Spinal cord (tissue), 10 donors: ENCODE data around the gene ZSCAN16. TPM values are rescaled to one million over a fixed set of nuclear protein-coding genes. Genes with fewer than 3 reads are reported as not detected.
"Not testable (repeated sequence)": the region's sequence is repeated elsewhere in the genome, so short reads cannot be mapped to it uniquely, and the experiment has no call there.

Source experiments
- DNase-seq, 6 donors: peaks; one replicate each; pipeline versions ENCODE4 v3.0.0 to v3.0.0-alpha.2; 2013 to 2015; ENCODE audit warnings: low spot score in 6 of 6, low read depth in 4 of 6
- H3K27ac ChIP-seq: one replicate; pipeline ENCODE4 v1.5.1; 2013; ENCODE audit warnings: low read depth, low read length, control low read depth
- H3K27me3 ChIP-seq: one replicate; pipeline ENCODE4 v1.6.1; 2013; ENCODE audit warnings: low read length; ENCODE audit not compliant: control insufficient read depth, insufficient read depth
- H3K36me3 ChIP-seq: one replicate; pipeline ENCODE4 v1.6.1; 2013; ENCODE audit warnings: low read length; ENCODE audit not compliant: control insufficient read depth, insufficient read depth
- H3K4me1 ChIP-seq: one replicate; pipeline ENCODE4 v1.6.1; 2013; ENCODE audit warnings: low read length; ENCODE audit not compliant: control insufficient read depth, insufficient read depth
- H3K4me3 ChIP-seq: one replicate; pipeline ENCODE4 v1.5.1; 2013; ENCODE audit warnings: low read depth, low read length, control low read depth
- H3K9me3 ChIP-seq: one replicate; pipeline ENCODE4 v1.6.1; 2013; ENCODE audit warnings: low read length; ENCODE audit not compliant: control insufficient read depth, insufficient read depth
- WGBS: methylation state at CpG from one replicate; pipeline ENCODE4 v1.1.5; 2013; ENCODE audit warnings: missing lambda C conversion rate; ENCODE audit not compliant: insufficient coverage; 5-methylcytosine and 5-hydroxymethylcytosine counted together
- polyA plus RNA-seq, 2 donors: library from polyadenylated mRNA; unstranded; fragments of 120-200 nt; gene quantifications; one replicate each; pipeline ENCODE4 v1.2.1, GENCODE V29; 2013; ENCODE audit not compliant: insufficient read length in 2 of 2
- total RNA-seq, 2 donors: library from RNA; depleted of rRNA in 1 of 2; stranded (reverse); fragments of 120-200 nt in 1 of 2; fragments of >200 nt in 1 of 2; gene quantifications; one replicate each; pipeline versions ENCODE4 v1.2.3 to v1.2.4, GENCODE V29; 2013 to 2014
- donor health status: healthy.

ZSCAN16 gene
- total and polyA plus RNA-seq, 4 donors, result 4.9 to 9.5 (median 8.1) TPM

DNA sequence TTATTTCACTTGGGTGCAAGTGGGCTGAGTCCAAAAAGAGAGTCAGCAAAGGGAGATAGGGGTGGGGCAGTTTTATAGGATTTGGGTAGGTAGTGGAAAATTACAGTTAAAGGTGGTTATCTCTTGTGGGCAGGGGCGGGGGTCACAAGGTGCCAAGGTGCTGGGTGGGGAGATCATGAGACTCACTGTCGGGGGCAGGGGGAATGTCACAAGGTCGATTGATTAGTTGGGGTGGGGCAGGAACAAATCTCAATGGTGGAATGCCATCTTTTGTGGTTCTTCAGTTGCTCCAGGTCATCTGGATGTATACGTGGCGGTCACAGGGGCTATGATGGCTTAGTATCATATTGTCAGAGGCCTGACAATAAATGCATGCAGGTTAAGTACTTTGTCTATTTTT lies 2.1 kb upstream of the ZSCAN16 start:
- WGBS, result 98% methylated on average over 3 of the region's 5 CpGs
- H3K9me3 ChIP-seq, H3K27me3 ChIP-seq, DNase-seq, H3K27ac ChIP-seq, H3K4me3 ChIP-seq, H3K4me1 ChIP-seq: not testable (repeated sequence)
- peaks cover 24% of the 10 kb centered on the region for H3K36me3 ChIP-seq

DNA sequence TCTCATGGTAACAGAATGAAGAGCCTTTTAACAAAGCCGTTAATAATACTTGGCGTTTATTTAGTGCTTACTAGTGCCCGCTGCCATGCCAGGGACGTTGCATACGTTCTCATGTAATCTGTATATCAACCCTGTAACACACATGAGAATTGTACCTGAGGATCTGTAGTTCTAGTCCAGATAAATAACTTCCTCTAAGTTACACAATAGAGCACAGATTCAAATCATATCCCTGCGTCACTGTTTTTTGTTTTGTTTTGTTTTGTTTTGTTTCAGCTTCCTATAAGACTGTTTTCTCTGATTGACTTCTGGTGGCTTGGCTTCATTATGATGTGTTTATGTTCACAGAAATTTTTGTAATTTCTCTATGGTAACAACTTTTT lies 553 bp downstream of the ZSCAN16 start:
- DNase-seq, result no peak
- Histone ChIP-seq H3K4me1 (peaks cover 4% of the 10 kb centered on the region), H3K36me3 (peaks cover 12% of the 10 kb centered on the region), H3K4me3 (peak overlapping the region; percentile 61), H3K9me3 (no peaks in the 10 kb centered on the region), H3K27me3 (no peaks in the 10 kb centered on the region), H3K27ac (peak overlapping the region; percentile 44)
- no CpG with 5 or more reads among the region's 6 CpGs for WGBS

DNA sequence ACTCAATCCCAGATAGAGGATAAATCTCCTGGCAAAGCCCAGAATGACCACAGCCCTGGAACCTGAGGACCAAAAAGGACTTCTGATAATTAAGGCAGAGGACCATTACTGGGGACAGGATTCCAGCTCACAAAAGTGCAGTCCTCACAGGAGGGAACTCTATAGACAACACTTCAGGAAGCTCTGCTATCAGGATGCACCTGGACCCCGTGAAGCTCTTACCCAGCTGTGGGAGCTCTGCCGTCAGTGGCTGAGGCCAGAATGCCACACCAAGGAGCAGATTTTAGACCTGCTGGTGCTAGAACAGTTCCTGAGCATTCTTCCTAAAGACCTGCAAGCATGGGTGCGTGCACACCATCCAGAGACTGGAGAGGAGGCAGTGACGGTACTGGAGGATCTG lies 992 bp downstream of the ZSCAN16 start:
- DNase-seq, result no peak
- Histone ChIP-seq H3K4me1 (peaks cover 4% of the 10 kb centered on the region), H3K27ac (no peak overlapping the region), H3K27me3 (no peaks in the 10 kb centered on the region), H3K36me3 (peaks cover 7% of the 10 kb centered on the region), H3K9me3 (no peaks in the 10 kb centered on the region), H3K4me3 (no peak overlapping the region)
- 80% methylated on average over 4 of the region's 4 CpGs for WGBS

DNA sequence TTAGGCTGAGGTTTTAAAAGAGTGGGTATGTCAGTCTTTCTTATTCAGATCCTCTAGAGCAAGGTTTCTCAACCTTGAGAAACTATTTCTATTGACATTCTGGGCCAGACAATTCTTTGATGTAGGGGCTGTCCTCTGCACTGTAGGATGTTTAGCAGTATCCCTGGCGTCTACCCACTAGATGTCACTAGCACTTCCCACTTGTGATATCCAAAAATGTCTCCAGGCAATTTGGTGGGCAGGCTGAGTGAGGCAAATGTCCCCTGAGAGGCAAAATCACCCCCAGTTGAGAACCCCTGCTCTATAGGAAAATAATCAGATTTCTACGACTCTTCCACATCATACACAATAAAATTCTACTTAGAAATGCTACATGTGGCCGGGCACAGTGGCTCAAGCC lies 9.6 kb downstream of the ZSCAN16 start:
- no peak overlapping the region for H3K27ac ChIP-seq

DNA sequence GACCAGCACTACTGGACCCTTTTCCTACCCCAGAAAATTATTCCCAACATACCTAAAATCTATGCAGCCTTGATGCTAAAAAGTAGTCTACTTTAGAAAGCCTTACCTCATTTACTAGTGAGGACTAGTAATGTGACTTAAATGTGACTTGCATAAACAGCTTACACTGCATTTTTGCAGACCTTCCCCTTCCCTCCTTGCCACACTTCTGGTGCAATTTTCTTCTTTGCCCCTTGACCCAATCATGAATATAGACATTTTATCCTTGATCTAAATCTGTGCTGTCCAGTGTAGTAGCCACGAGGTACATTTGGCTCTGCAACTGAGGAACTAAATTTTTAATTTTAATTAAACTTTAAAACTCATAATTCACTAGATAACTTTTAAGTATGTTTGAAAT lies 10.3 kb downstream of the ZSCAN16 start:
- peaks cover 4% of the 10 kb centered on the region for H3K4me1 ChIP-seq
- no peak overlapping the region for H3K4me3 ChIP-seq
- H3K27me3 ChIP-seq, result no peaks in the 10 kb centered on the region
- no peaks in the 10 kb centered on the region for H3K9me3 ChIP-seq
- H3K27ac ChIP-seq, result no peak overlapping the region
- H3K36me3 ChIP-seq, result no peaks in the 10 kb centered on the region
- DNase-seq, result no peak
- no CpG with 5 or more reads among the region's 1 CpG for WGBS

More for the DNA sequence above, 9.6 kb downstream of the ZSCAN16 start:
- Histone ChIP-seq H3K4me3 (no peak overlapping the region), H3K27me3 (no peaks in the 10 kb centered on the region), H3K9me3 (no peaks in the 10 kb centered on the region), H3K4me1 (peaks cover 4% of the 10 kb centered on the region), H3K36me3 (no peaks in the 10 kb centered on the region)
- peak in 2 of 6 donors; percentile 54 to 71 for DNase-seq
- 58% methylated on average over 2 of the region's 3 CpGs for WGBS

DNA sequence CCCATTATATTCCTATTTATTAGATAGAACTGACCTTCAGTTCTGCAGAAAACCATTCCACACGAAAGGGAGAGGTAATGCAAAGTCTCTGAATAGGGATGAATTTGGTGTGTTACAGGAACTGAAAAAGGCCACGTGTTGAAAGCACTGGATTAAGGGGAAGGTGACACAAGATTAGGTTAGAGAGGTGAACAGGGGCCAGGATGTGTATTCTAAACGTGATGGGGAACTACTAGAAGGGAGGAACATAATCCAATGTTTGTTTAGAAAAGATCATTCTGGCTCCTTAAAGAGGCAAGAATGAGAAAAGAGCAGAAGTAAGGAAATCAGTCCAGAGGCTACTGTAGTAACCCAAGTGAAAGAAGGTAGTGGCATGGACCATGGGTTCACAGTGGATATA lies 11.0 kb downstream of the ZSCAN16 start:
- H3K27me3 ChIP-seq, result no peaks in the 10 kb centered on the region
- H3K4me1 ChIP-seq, result peaks cover 4% of the 10 kb centered on the region
- 24% methylated on average over 2 of the region's 3 CpGs for WGBS
- H3K27ac ChIP-seq, result no peak overlapping the region
- no peaks in the 10 kb centered on the region for H3K36me3 ChIP-seq
- H3K9me3 ChIP-seq, result no peaks in the 10 kb centered on the region
- no peak for DNase-seq
- no peak overlapping the region for H3K4me3 ChIP-seq

DNA sequence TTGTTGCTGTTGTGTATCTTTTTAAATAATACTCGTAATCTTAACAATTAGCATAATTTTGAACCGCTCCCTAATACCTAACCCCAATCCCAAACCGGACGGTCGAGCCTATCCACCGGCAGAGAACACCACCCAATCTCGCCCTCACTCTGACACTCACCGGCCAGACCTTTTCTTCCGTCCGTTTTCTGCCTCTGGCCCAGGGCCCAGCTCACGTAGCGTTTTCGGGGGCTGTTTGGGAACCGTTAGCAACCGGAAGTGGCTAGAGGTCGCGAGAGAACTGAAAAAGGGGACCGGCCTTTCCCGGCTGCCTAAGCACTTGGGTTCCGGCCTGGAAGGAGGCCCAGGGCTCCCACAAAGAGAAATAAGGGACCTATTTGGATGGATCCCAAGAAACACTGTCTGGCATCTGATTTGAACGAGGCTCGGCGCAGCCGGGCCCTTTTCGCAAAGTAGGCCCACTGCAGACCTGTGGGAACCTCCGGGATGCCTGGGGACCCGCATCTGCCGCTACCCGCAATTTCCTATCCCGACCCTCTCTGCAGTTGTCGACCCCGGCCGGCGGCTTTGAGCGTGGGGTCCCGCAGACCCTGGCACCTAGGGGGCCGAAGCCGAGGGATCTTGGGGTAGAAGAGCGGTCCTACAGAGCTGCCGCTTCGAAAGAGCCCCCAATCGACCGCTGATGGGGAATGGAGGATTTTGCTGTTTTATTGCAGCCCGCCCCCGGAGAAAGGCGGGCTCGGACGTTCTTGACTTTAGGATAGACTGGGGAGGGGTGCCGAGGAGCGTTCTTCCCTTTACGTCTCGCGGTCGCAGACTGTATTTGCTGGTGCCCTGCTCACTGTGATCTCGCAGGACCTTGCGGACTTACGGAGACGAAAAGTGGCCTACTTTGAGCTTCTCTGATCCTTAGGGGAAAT lies 12.4 kb downstream of the ZSCAN16 start:
- Histone ChIP-seq H3K4me3 (peak overlapping the region; percentile 88), H3K36me3 (no peaks in the 10 kb centered on the region), H3K27me3 (no peaks in the 10 kb centered on the region), H3K4me1 (peaks cover 4% of the 10 kb centered on the region), H3K9me3 (no peaks in the 10 kb centered on the region), H3K27ac (peak overlapping the region; percentile 97)
- WGBS, result under 1% methylated on average over 53 of the region's 58 CpGs
- DNase-seq, result peak; percentile 89 to 98 (median 91)

DNA sequence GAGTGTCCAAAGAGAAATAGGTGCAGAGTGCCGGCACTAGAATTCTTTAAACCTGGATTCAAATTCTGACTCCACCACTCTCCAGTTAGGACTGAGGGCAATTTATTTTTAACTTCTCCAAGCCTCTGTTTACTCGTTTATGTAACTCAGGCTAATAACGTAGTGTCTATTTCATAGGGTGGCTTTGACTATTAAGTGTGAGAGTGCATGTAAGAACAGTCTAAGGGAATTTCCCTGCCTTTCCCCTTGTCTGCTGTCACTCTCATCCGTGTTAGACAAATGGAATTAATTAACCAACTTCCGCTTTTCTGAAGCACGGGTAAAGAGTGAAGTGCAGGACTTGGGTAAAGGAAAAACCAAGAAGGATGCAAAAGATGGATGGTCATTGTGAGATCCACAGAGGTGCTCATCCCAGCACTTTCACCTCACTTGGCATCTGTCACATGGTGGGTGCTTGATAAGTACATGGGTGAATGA lies 13.1 kb downstream of the ZSCAN16 start:
- peak in 1 of 6 donors; percentile 57 for DNase-seq
- WGBS, result no CpG with 5 or more reads among the region's 6 CpGs
- H3K4me1 ChIP-seq, result peaks cover 4% of the 10 kb centered on the region
- peak overlapping the region; percentile 97 for H3K27ac ChIP-seq
- no peaks in the 10 kb centered on the region for H3K27me3 ChIP-seq
- H3K36me3 ChIP-seq, result no peaks in the 10 kb centered on the region
- H3K9me3 ChIP-seq, result no peaks in the 10 kb centered on the region
- H3K4me3 ChIP-seq, result peak overlapping the region; percentile 88

DNA sequence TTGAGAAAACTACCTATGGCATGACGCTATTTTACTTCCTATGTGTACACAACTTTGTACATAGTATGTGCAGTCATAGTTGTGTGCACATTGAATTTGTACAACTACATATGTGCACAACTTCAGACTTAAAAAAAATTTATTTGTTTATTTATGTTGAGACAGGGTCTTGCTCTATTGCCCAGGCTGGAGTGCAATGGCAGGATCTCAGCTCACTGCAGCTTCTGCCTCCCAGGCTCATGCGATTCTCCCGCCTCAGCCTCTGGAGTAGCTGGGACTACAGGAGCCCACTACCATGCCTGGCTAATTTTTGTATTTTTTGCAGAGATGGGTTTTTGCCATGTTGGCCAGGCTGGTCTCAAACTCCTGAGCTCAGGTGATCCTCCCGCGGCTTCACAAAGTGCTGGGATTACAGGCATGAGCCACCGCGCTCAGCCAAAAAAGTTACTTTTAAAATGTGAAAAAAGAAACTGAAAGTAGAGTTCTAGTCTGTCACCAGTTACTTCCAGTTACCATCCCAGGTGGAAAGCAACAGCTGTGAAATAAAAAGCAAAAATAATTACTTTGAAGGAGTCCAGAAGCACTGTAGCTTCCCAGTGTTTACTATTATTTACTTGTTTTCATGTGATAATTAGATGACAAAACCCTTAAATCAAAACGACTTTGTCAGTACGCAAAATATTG lies 15.6 kb downstream of the ZSCAN16 start:
- H3K4me3 ChIP-seq, result no peak overlapping the region
- H3K9me3 ChIP-seq, result no peaks in the 10 kb centered on the region
- H3K36me3 ChIP-seq, result no peaks in the 10 kb centered on the region
- no peak overlapping the region for H3K27ac ChIP-seq
- 81% methylated on average over 2 of the region's 9 CpGs for WGBS
- DNase-seq, result no peak
- H3K27me3 ChIP-seq, result no peaks in the 10 kb centered on the region
- H3K4me1 ChIP-seq, result no peaks in the 10 kb centered on the region
